ENCODE data around the gene COX8C.

- TF ChIP-seq REST (IDR thresholded peaks at IDR 0.05) (no peak), CTCF (IDR thresholded peaks at IDR 0.05; ENCODE audit: low read depth, low read length, missing input control) (no peak), FOXA1 (IDR thresholded peaks at IDR 0.05) (no peak), TAF1 (conservative IDR thresholded peaks at IDR 0.05) (no peak), YY1 (IDR thresholded peaks at IDR 0.05) (no peak), SP1 (IDR thresholded peaks at IDR 0.05) (no peak), JUND (IDR thresholded peaks at IDR 0.05) (no peak), ZBTB33 (IDR thresholded peaks at IDR 0.05) (no peak), MAX (IDR thresholded peaks at IDR 0.05) (no peak), ATF3 (IDR thresholded peaks at IDR 0.05) (no peak), GABPA (IDR thresholded peaks at IDR 0.05 in 1 of 2, conservative IDR thresholded peaks at IDR 0.05 in 1 of 2) (no peak)
Measured at GRCh38 chr14:93396456-93396855, 49.5 kb downstream of the COX8C start.

All from liver (tissue), 3 donors.